ENCODE measurements around the gene PCDHGA8.
"Not testable (repeated sequence)": the region's sequence is repeated elsewhere in the genome, so short reads cannot be mapped to it uniquely, and the experiment has no call there.

Gene PCDHGA8

GRCh38 chr5:141422742-141423291 lies 30.4 kb downstream of the PCDHGA8 start:
- no peaks in the 10 kb centered on the region for H3K79me2 ChIP-seq (ENCODE audit: control insufficient read depth, insufficient read depth, low read length, unreplicated experiment)
- no peak overlapping the region for H3K4me3 ChIP-seq (ENCODE audit: low read depth, low read length)
- peaks cover 81% of the 10 kb centered on the region for H3K27me3 ChIP-seq (ENCODE audit: insufficient read depth, low read length)
- no peaks in the 10 kb centered on the region for H3K4me1 ChIP-seq (ENCODE audit: control insufficient read depth, insufficient read depth, low read length, unreplicated experiment)
- H3K36me3 ChIP-seq (ENCODE audit: insufficient read depth, low read length), result no peaks in the 10 kb centered on the region
- H3K27ac ChIP-seq (ENCODE audit: low read depth, low read length), result no peak overlapping the region
- H2AFZ ChIP-seq (ENCODE audit: low read length, unreplicated experiment), result no peak overlapping the region

GRCh38 chr5:141427783-141428426 lies 35.5 kb downstream of the PCDHGA8 start:
- Histone ChIP-seq H3K36me3 (ENCODE audit: insufficient read depth, low read length) (no peaks in the 10 kb centered on the region), H3K27me3 (ENCODE audit: insufficient read depth, low read length) (peaks cover 48% of the 10 kb centered on the region; the same call in 1 of the 2 replicates), H2AFZ (ENCODE audit: low read length, unreplicated experiment) (no peak overlapping the region), H3K79me2 (ENCODE audit: control insufficient read depth, insufficient read depth, low read length, unreplicated experiment) (no peaks in the 10 kb centered on the region), H3K4me3 (ENCODE audit: low read depth, low read length) (no peak overlapping the region), H3K27ac (ENCODE audit: low read depth, low read length) (no peak overlapping the region), H3K4me1 (ENCODE audit: control insufficient read depth, insufficient read depth, low read length, unreplicated experiment) (no peaks in the 10 kb centered on the region)

- Histone ChIP-seq H3K4me3 (ENCODE audit: low read depth, low read length) (peak within 1 kb of the TSS; percentile 70), H3K27me3 (ENCODE audit: insufficient read depth, low read length) (peaks cover 22% of the 10 kb centered on the region; the same call in 1 of the 2 replicates), H3K36me3 (ENCODE audit: insufficient read depth, low read length) (no peaks in the 10 kb centered on the region), H3K4me1 (ENCODE audit: control insufficient read depth, insufficient read depth, low read length, unreplicated experiment) (no peaks in the 10 kb centered on the region), H3K27ac (ENCODE audit: low read depth, low read length) (no peak within 1 kb of the TSS), H3K79me2 (ENCODE audit: control insufficient read depth, insufficient read depth, low read length, unreplicated experiment) (no peaks in the 10 kb centered on the region), H2AFZ (ENCODE audit: low read length, unreplicated experiment) (peak within 1 kb of the TSS; percentile 13)
These were observed 38.1 kb downstream of the PCDHGA8 start, which contains the start of gene PCDHGA12 for GRCh38 chr5:141430332-141431113. Gene PCDHGA12, plus strand, starts transcription at chr5:141430507. Its CDS starts 253 bp downstream, at chr5:141430760.

GRCh38 chr5:141431286-141431685 lies 38.9 kb downstream of the PCDHGA8 start:
- no peaks in the 10 kb centered on the region for H3K36me3 ChIP-seq (ENCODE audit: insufficient read depth, low read length)
- no peaks in the 10 kb centered on the region for H3K79me2 ChIP-seq (ENCODE audit: control insufficient read depth, insufficient read depth, low read length, unreplicated experiment)
- H3K4me1 ChIP-seq (ENCODE audit: control insufficient read depth, insufficient read depth, low read length, unreplicated experiment), result no peaks in the 10 kb centered on the region
- peak overlapping the region; percentile 13 for H2AFZ ChIP-seq (ENCODE audit: low read length, unreplicated experiment)
- peaks cover 14% of the 10 kb centered on the region; the same call in 1 of the 2 replicates for H3K27me3 ChIP-seq (ENCODE audit: insufficient read depth, low read length)
- peak overlapping the region; percentile 70 for H3K4me3 ChIP-seq (ENCODE audit: low read depth, low read length)
- H3K27ac ChIP-seq (ENCODE audit: low read depth, low read length), result no peak overlapping the region

GRCh38 chr5:141432308-141432707 lies 39.9 kb downstream of the PCDHGA8 start:
- H3K79me2 ChIP-seq (ENCODE audit: control insufficient read depth, insufficient read depth, low read length, unreplicated experiment); H3K4me1 ChIP-seq (ENCODE audit: control insufficient read depth, insufficient read depth, low read length, unreplicated experiment); H3K36me3 ChIP-seq (ENCODE audit: insufficient read depth, low read length); H3K27ac ChIP-seq (ENCODE audit: low read depth, low read length); H2AFZ ChIP-seq (ENCODE audit: low read length, unreplicated experiment): not testable (repeated sequence)
- Histone ChIP-seq H3K4me3 (ENCODE audit: low read depth, low read length) (0 out of 2 replicates have a peak overlapping the region, but pooled peaks have one; percentile 70), H3K27me3 (ENCODE audit: insufficient read depth, low read length) (peaks cover 10% of the 10 kb centered on the region; the same call in 1 of the 2 replicates)

- not testable (repeated sequence) for H3K36me3 ChIP-seq (ENCODE audit: insufficient read depth, low read length); H3K4me3 ChIP-seq (ENCODE audit: low read depth, low read length); H3K79me2 ChIP-seq (ENCODE audit: control insufficient read depth, insufficient read depth, low read length, unreplicated experiment); H3K4me1 ChIP-seq (ENCODE audit: control insufficient read depth, insufficient read depth, low read length, unreplicated experiment); H2AFZ ChIP-seq (ENCODE audit: low read length, unreplicated experiment); H3K27ac ChIP-seq (ENCODE audit: low read depth, low read length)
- peaks cover 10% of the 10 kb centered on the region; the same call in 1 of the 2 replicates for H3K27me3 ChIP-seq (ENCODE audit: insufficient read depth, low read length)
These were observed 40.3 kb downstream of the PCDHGA8 start for GRCh38 chr5:141432726-141433125.

- Histone ChIP-seq H3K4me1 (ENCODE audit: control insufficient read depth, insufficient read depth, low read length, unreplicated experiment) (no peaks in the 10 kb centered on the region), H3K27me3 (ENCODE audit: insufficient read depth, low read length) (peaks cover 10% of the 10 kb centered on the region; the same call in 1 of the 2 replicates), H3K36me3 (ENCODE audit: insufficient read depth, low read length) (no peaks in the 10 kb centered on the region), H3K4me3 (ENCODE audit: low read depth, low read length) (no peak overlapping the region), H2AFZ (ENCODE audit: low read length, unreplicated experiment) (no peak overlapping the region), H3K27ac (ENCODE audit: low read depth, low read length) (no peak overlapping the region), H3K79me2 (ENCODE audit: control insufficient read depth, insufficient read depth, low read length, unreplicated experiment) (no peaks in the 10 kb centered on the region)
These were observed 41.6 kb downstream of the PCDHGA8 start for GRCh38 chr5:141434006-141434405.

GRCh38 chr5:141437221-141437620 lies 44.8 kb downstream of the PCDHGA8 start:
- H3K27ac ChIP-seq (ENCODE audit: low read depth, low read length), result no peak overlapping the region

GRCh38 chr5:141439411-141440141 lies 47.1 kb downstream of the PCDHGA8 start:
- no peak overlapping the region for H3K4me3 ChIP-seq (ENCODE audit: low read depth, low read length)
- no peaks in the 10 kb centered on the region for H3K27me3 ChIP-seq (ENCODE audit: insufficient read depth, low read length)
- H3K36me3 ChIP-seq (ENCODE audit: insufficient read depth, low read length), result no peaks in the 10 kb centered on the region
- no peaks in the 10 kb centered on the region for H3K4me1 ChIP-seq (ENCODE audit: control insufficient read depth, insufficient read depth, low read length, unreplicated experiment)
- H2AFZ ChIP-seq (ENCODE audit: low read length, unreplicated experiment), result no peak overlapping the region
- no peak overlapping the region for H3K27ac ChIP-seq (ENCODE audit: low read depth, low read length)
- H3K79me2 ChIP-seq (ENCODE audit: control insufficient read depth, insufficient read depth, low read length, unreplicated experiment), result no peaks in the 10 kb centered on the region

More at GRCh38 chr5:141437221-141437620, 44.8 kb downstream of the PCDHGA8 start:
- H3K36me3 ChIP-seq (ENCODE audit: insufficient read depth, low read length), result no peaks in the 10 kb centered on the region
- no peaks in the 10 kb centered on the region for H3K4me1 ChIP-seq (ENCODE audit: control insufficient read depth, insufficient read depth, low read length, unreplicated experiment)
- H2AFZ ChIP-seq (ENCODE audit: low read length, unreplicated experiment), result no peak overlapping the region
- H3K79me2 ChIP-seq (ENCODE audit: control insufficient read depth, insufficient read depth, low read length, unreplicated experiment), result no peaks in the 10 kb centered on the region
- H3K27me3 ChIP-seq (ENCODE audit: insufficient read depth, low read length), result no peaks in the 10 kb centered on the region; the same call in 1 of the 2 replicates
- no peak overlapping the region for H3K4me3 ChIP-seq (ENCODE audit: low read depth, low read length)

GRCh38 chr5:141440341-141440740 lies 47.9 kb downstream of the PCDHGA8 start:
- H3K4me3 ChIP-seq (ENCODE audit: low read depth, low read length), result no peak overlapping the region
- H3K79me2 ChIP-seq (ENCODE audit: control insufficient read depth, insufficient read depth, low read length, unreplicated experiment), result no peaks in the 10 kb centered on the region

More at GRCh38 chr5:141440341-141440740, 47.9 kb downstream of the PCDHGA8 start:
- Histone ChIP-seq H3K27me3 (ENCODE audit: insufficient read depth, low read length) (no peaks in the 10 kb centered on the region), H3K4me1 (ENCODE audit: control insufficient read depth, insufficient read depth, low read length, unreplicated experiment) (no peaks in the 10 kb centered on the region), H3K36me3 (ENCODE audit: insufficient read depth, low read length) (no peaks in the 10 kb centered on the region), H2AFZ (ENCODE audit: low read length, unreplicated experiment) (no peak overlapping the region), H3K27ac (ENCODE audit: low read depth, low read length) (no peak overlapping the region)
